LNCAP (cell line): Measurements from ENCODE around the gene STX16.

Experiments
- TF ChIP-seq, protein P1 (sequence below): fragments of 450-650 bp; IDR thresholded peaks from 2 replicates; pipeline ENCODE4 v1.5.1; 2017; ENCODE audit warnings: mild to moderate bottlenecking

Gene STX16

DNA sequence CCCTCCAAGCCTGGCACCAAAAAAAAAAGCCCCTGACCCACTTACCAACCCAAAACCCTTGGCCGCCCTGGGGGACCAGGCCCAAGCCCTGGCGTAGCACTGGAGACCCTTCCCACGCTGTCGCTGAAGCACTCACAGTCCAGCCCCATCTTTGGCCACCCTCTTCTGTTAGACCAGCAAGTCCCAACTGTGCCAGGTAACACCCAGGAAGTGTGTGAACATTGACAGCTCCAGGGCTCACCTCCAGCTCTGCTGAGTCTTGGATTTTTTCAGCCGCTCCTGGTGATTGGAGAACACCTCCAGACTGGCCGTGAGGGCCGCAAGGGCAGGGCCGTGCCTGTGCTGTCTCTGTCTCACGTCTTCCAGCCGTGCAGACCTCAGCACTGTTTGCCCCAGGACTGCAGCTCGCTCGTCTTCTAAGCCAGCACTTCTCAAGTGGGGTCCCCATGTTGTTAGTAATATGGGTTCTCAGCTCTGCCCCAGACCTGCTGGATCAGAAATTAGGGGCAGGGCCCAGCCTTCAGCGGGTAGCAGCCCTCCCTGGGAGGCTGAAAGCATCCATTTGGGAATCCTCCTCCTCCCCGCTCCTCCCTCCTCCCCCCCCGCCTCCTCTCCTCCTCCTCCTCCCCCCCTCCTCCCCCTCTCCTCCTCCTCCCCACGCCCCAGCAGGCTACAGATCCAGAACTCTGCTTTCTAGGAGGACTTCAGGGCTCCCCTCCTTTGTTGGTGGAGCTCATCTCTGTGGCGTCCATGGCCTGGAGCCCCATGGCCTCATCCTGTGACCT, 59.6 kb downstream of the STX16 start:
- TF ChIP-seq, protein P1, sequence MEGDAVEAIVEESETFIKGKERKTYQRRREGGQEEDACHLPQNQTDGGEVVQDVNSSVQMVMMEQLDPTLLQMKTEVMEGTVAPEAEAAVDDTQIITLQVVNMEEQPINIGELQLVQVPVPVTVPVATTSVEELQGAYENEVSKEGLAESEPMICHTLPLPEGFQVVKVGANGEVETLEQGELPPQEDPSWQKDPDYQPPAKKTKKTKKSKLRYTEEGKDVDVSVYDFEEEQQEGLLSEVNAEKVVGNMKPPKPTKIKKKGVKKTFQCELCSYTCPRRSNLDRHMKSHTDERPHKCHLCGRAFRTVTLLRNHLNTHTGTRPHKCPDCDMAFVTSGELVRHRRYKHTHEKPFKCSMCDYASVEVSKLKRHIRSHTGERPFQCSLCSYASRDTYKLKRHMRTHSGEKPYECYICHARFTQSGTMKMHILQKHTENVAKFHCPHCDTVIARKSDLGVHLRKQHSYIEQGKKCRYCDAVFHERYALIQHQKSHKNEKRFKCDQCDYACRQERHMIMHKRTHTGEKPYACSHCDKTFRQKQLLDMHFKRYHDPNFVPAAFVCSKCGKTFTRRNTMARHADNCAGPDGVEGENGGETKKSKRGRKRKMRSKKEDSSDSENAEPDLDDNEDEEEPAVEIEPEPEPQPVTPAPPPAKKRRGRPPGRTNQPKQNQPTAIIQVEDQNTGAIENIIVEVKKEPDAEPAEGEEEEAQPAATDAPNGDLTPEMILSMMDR: no peak

DNA sequence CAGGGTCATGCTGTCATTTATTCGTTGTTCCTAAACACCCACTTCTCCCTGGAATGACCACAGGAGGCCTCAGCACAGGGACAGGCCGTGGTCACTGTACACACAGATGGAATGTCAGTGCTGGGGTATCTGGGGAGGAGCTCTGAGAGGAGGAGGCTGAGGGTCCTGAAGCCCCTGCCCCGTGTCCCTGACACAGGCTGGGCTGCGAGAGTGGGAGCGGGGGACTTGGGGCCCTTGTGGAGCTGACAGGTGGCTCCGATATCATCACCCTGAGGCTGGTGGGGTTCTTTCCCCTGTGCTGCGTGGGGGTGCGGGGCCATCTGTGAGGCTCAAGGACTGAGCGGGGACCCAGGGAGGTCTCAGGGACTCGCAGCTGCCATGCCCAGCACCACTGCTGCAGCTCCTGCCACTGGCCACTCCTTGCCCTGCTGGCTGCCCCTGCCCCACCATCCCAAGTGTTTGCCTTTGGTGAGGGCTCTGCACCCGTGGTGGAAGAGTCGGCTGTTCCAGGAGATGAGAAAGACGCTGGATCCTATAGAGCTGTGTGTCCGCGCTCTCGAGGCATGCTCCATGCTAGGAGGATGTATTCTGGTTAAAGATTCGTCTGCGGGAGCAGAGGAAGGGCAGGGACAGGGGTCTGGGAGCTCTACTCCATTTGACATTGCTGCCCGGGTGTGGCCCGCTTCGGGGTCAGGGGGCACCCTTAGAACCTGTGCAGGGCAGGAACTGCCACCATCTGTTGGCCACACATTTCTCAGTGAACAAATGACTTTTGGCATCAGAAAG, 60.4 kb downstream of the STX16 start:
- TF ChIP-seq, protein P1: no peak

DNA sequence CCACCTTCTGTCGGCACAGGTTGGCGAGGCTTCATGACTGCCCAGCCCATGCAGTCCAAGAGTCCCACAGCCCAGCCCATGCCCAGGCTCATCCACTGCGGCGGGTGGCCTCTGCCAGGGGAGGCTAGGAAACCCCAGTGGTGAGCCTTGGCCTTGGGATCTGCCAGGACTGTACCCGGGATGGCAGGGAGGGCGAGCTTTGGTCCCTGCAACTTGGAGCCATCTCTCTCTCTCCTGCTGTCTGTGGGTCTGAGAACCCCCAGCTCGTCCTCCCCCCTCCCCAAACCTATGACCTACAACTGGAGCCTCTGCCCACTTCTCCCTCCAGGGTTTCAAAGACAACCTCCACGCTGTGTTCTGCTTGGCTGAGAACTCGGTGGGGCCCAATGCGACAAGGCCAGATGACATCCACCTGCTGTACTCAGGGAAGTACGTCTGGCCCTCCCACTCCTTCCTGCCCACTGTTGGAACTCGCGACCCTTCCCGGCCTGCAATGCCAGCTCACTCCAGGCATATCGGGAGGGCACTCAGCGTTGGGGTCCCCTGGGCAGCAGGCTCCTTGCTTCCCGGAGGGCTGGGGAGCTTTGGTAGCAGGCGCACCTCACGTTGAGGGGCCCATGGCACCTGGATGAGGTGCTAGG, 61.2 kb downstream of the STX16 start:
- TF ChIP-seq, protein P1: no peak

DNA sequence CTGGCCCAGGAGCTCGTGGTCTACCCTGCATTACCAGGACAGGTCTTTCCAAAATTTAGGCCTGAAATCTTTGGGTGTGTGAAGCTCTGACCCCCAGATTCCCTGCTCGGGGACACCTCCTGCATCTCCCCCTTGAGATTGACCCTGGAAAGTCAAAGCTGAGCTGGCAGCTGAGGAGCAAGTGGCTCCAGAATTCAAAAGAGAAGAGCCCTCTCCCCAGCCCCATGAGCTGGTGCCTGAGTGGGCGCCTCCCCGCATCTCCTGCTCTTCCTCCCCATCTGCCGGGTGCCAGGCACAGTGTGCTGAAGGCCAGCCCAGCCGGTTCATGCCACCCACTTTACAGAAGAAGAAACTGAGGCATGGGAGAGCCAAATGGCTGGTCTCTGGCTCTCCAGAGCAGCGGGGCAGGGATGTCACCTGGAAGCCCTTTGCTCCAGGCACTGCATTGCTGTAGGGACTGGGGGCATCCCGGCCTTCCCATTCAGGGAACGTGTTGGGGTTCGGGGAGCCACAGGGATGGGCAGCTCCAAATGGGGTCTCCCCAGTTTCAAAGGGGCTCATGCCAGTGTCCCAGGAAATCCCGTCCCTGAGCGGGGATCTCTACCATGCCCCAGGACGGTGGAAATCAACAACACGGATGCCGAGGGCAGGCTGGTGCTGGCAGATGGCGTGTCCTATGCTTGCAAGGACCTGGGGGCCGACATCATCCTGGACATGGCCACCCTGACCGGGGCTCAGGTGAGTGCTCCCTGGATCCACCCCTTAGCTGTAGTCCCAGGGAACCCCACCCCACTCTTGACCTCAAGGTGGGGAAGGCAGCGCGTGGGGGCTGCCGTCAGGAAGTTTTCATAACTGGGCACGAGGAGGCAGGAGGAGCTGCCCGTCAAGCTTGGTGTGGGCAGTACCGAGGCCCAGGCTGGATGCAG, 62.0 kb downstream of the STX16 start:
- TF ChIP-seq, protein P1: no peak

DNA sequence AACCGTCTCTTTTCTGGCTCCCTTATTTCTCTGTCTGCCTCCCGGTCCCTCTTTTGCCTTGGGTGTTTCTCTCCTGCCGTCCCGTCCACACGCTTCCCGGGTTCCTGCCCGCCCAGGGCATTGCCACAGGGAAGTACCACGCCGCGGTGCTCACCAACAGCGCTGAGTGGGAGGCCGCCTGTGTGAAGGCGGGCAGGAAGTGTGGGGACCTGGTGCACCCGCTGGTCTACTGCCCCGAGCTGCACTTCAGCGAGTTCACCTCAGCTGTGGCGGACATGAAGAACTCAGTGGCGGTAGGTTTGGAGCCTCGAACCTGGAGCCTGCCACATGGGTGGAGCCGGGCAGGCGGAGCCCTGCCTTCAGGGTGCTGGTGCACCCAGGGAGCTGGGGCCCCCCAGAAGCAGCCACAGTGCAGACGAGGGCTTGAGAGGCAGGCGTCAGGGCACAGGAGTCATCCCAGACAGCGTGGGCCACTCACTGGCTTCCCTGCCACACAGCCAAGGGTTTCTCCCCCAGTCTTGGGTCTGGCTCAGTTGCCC, 62.8 kb downstream of the STX16 start:
- TF ChIP-seq, protein P1: no peak

DNA sequence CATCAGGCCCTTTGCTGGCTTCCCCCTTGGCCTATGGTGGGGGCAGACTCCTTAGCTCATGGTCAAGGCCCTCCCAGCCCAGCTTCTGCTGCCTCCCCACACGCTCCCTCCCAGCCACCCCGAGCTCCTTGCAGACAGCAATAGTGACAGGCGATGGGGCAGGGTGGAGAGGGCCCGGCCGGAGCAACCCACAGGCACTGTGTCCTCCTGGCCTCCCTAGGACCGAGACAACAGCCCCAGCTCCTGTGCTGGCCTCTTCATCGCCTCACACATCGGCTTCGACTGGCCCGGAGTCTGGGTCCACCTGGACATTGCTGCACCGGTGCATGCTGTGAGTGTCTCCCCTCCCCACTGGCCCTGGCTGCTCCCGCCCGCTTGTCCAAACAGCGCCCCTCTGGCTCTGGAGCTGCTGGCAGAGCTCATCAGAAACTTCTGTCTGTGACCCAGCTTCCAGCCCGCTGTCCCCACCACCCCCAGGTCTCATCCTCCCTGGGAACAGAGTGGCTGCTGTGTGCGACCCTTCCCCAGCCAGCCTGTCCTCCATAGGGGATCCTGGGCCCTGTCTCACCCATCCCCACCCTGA, 63.3 kb downstream of the STX16 start:
- TF ChIP-seq, protein P1: no peak
